Mucosa of gallbladder (tissue), 1 donor: ENCODE results near the gene USP2. TPM values are rescaled to one million over a fixed set of nuclear protein-coding genes. Genes with fewer than 3 reads are reported as not detected.

Source experiments
- DNase-seq: peaks from one replicate; pipeline ENCODE4 v3.0.0-alpha.2; 2020; ENCODE audit warnings: low spot score
- total RNA-seq: library from RNA; stranded (reverse); gene quantifications from one replicate; pipeline ENCODE4 v1.2.1, GENCODE V29; 2021
- donor health status: DM: no; HTN: no; CAD: no.

The USP2 gene
- total RNA-seq, 1 donor from 2014 or later: 7.3 TPM

DNA sequence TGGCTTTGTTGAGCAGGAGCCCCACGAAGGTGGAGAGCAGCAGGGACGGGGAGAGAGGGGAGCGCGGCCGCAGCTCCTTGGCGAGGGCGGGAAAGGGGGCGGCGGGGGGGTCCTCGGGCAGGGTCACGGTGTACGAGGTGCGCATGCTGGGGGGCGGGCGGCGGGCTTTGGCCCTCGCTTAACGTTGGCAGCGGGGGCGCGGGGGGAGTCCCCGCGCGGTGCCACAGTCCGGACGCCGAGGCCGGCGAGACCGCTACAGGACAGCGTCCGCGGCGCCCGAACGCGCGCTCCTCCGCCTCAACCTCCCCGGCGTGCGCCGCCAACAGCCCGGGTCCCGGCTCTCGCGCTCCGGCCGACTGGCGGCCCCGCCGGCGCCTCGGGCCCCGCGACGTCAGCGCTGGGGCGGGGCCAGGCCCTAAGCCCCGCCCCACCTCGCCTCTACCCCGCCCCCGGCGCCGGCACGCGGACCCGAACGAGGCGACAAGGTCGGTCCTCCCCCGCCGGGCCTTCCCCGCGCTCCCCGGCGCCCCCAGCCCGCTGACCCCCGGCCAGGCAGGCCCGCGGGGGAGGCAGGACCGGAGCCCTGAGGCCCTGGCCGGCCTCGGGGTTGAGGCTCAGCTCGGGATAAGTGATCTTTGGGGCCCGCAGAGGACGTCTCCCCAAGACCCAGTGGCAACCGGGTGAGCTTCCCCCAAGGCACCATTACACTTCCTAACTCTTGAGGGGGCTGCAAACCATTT lies 17.5 kb downstream of the USP2 start:
- peak; percentile 56 for DNase-seq

DNA sequence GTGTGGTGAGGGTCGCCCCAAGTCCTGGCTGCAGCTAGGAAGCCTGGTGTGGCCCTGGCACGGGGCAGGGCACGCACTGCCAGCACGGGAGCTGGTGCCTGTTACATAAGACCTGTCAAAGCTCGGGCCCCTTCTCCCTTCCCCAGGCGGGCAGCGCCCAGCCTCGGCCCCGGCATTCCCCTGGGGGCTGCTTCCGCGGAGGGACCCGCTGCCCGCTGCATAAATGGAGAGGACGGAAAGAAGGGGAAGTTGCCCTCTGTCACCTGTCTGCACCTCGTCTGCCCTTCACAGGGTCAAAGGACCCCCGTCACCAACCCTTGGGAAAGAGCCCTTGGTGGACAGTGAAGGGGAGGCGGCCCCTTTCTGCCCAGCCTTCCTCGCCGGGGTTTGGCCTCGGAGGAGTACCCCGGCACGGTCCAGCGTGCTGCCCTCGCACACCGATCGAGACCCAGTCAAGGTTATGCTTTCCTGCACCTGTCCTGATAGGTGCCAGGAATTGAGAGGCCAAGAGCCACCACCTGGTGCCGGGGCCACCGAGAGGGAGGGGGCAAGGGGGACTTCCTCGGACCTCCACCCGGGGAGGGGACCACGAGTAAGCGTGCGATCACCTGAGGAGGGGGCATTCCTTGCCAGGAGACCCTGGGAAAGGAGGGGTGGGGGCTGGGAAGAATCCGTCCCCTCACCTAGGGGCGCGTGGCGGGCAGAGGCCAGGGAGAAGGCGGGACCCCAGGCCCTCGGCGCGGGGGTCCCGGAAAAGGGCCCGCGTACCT lies 18.2 kb downstream of the USP2 start:
- DNase-seq: no peak

DNA sequence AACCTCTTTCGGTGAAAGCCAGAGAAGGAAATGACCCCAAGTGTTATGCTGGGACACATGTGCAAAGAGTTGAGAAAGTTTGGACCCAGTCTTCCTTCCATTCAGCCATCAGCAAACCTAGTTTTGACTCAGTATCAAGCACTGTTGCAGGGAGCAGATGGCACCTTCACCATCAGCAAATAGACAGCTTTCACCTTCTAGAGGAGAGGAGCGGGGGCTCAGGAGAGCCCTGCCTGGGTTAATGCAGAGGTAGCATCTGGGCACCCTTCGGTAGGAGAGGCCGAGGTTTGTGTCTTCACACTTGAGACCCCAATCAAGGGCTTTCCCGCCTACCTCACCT lies 18.8 kb downstream of the USP2 start:
- DNase-seq: no peak

DNA sequence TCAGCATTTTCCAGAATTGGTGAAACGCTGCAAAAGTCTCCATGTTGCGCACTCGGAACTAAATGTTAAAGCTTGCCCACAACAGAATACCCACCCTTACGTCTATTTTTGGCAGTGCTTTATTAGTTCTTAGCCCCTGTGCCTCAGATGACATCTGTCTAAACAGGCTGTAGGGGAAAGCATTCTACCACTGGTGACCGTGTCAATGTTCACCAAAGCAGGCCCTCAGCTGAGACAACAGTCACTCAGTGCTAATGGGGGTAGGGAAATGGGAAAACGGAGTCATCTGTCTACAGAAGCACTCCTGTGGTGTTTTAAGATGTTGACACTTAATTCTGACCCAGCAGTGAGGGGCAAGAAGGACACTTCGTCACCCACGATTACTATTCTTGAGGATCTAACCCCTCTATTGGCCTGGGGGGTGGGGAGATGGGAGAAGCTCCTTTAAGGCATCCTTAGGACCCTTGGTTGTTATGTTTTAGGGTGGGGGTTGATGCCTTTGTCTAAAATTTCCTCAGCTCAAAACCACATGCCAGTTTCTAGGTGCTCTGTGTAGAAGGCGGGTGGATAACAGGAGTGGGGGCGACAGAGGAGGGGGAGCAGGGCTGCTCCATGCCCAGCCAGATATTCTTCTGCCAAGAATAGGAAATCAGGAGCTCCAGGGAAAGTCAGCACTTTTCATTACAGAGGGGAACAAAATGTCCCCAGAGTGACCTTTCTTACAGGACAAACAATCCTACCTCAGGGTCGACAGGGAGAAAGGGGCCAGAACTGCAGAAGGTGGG lies 19.4 kb downstream of the USP2 start:
- DNase-seq: no peak

DNA sequence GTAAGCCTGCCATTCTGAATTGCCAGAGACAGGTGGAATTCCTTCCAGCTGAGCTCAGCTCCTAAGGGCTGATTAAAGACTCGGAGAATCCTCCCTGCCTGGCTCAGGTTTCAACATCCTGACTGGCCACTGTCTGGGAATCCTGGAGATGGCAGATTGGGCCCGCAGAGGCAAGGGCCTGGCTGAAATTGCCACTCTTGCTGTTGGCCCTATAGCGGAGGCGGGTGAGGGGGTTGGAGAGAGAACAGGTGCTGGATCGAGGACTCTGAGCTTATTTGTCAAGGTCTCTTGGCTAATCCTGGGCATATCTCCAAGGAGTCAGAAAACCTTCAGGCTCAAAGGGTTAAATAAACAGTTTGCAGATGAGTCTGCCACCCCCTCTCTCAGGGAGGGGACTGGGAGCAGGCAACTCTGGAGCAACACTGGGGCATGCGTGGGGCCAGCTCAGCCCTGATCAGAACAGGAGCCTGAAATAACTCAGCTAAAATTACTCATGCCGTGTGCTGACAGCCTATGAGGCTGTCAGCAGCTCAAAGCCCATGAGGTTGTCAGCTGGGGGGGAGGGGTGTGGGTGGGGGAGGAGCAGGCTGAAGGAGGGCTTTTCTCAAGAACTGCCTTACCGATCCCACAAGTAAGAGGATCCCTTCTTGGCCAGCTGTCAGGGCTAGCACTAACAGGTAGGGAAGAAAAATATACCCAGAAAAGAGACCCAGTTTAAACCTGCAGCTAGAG lies 20.3 kb downstream of the USP2 start:
- no peak for DNase-seq

DNA sequence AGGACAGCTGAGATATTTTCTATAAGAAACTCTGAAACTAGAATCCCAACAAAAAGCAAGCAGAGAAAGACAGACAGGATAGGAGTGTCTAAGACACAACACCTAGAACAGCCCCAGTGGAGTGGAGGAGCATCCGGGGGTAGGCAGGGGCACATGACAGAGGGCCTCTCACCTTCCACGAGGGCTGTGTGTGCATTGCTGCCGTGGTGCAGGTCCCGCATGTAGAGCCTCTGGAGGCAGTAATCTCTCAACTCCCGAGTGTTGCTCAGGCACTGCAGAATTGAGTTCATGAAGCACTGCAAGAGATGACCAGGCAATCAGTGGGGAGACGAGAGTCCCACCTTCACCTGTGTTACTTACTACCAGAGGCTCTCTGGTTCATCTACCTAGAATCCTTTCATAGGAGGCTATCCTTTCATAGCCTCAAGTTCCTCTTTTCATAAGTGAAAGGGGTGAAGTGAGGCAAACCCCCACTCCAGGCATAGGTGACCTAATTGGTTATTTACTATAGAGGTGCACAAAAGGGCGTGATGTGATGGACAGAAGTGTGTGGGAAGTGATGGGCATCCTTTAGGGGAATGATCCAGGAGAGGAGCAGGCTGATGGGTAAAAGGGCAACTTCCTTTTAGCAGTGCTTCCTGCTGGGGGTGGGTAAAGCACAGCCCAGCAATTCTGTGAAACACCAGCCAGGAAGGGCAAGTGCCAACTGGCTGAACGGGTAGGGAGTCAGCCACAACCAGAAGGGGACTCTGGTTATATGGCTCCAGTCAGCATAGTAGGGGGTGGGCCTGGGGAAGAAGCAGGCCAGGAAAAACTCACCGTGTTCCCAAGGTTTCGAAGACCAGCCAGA lies 21.9 kb downstream of the USP2 start:
- no peak for DNase-seq

DNA sequence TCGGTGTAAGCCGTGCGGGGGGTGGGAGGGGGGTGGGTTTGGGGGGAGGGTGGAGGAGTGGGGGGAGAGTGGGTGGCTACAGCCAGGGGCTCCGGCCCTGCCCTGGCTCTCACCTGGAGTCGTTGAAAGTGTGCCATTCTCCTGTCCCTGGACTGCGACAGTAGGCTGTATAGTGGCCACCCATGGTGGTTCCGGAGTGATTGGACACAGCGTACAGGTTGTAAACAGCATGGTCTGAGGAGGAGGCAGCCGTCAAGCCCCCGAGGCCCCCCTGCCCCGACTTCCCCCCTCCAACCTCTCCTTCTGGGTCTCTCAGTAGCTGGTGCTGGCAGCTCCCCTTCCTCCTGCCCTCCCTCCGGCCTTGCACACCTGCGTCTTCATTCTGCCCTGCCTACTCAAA lies 24.4 kb downstream of the USP2 start:
- no peak for DNase-seq

DNA sequence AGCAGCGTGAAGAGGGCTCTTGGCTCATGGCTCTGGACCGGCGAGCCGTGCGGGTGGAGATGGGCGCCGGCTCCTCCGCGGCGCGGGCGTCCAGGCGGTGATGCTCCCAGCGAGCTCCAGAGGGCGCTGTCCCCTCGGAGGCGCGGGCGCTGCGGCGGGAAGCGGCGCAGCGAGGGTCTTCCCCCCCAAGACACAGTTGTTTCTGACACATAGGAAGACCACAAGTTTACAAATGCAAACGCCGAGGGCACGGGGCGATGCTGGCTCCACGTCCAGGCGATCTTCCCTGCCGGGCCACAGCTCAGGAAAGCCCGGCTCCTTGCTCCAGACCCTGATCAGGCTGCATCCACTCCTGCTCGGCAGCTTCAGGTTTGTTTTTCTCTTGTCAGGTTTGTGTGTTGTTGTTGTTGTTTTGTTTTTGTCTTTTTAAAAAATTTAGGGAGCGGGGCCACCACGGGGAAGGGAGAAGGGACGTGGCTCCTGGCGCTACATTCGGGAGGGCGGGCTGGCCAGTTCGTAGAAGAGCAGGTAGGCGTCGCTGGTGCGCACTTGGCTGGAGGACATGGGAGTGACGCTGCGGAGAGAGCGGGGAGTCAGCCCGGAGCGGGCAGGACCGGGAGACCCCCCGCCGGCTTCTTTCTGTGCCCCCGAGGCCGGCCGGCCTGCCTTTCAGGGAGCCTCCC lies 25.0 kb downstream of the USP2 start:
- peak; percentile 85 for DNase-seq

DNA sequence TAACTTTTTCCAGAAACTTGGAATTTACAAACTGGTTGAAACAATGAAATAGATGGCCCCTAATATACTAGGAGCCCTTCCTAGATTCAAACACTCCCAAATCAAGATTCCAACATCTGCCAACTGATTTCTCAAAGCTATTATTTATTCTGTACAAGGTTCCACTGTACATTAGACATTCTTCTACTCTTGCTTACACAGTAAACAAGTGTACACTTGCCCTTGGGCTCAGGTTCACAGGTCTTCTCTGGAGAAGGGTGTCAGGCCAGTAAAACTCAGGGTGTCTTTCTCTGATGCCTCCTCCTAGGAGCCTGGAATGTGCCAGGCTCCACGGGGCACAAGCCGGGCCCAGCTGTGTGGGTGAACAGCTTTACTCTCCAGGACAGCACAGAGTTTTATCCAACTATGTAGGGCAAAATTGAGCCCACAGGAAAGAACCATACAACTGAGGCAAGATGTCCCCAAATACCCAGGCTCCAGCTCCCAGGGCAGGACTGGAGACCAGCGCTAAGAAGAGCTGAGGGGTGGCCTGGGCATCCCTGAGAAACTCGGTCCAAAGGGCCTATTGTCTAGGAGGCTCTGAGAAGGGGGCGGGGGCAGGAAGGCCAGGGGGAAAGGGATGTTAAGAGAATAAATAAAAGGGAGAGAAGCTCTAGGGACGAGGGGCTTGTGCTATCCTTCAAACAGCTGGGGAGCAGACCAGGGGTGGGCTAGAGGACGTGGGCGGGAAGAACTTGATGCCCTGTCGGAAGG lies 26.2 kb downstream of the USP2 start:
- DNase-seq: no peak

DNA sequence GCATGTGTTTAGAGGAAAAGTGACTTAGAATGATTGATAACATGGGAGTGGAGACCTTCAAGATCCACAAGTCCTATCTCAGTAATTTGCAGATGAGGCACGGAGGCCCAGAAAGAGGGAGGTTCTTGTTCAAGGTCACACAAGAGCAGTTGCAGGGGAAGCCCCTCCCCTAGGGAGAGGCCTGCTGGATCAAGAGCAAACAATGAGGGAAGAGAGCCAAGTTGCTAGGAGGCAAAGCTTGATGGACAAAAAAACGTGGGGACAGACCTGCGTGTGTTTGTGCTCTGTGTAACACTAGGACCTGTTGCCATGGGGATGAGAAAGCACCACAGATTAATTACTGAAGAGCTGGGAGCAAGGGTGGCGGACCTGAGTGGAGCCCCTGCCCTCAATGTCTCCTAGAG lies 28.6 kb downstream of the USP2 start:
- DNase-seq: peak; percentile 68

DNA sequence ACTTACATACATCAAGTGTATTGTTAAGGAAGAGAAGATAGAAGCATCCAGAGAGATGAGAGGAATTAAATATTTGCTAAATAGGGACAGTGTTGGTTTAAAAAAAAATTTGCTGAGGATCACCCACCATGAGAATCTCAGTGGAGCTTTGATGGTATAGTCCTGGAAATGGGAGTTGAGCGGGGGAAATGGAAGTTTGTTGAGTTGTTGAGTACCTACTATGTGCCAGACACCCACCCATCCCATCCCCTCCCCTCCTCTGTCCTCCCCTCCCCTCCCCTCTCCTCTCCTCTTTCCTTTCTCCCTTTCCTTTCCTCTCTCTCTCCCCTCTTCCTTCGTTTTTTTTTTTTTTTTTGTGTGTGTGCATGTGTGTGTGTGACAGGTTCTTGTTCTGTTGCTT lies 30.3 kb downstream of the USP2 start:
- DNase-seq: no peak

DNA sequence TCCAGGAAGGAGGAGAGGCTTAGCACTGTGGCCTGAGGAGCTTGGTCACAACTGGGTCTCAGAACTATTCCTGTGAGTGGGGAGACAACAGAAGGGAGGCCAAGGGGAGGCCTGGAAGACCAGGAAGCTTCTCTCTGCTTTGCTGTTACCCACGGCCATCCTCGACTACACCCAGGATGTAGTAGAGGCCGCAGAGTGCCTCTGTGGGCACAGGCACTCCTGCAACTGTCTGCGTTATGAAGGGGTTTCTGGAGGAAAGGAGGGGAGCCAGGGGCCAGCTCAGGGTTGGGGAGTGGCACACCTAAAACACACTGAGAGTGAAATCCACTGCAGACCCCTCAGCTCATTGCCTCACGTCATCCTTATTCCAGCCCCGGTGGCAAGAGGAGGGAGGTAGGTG lies 31.2 kb downstream of the USP2 start:
- DNase-seq: no peak

DNA sequence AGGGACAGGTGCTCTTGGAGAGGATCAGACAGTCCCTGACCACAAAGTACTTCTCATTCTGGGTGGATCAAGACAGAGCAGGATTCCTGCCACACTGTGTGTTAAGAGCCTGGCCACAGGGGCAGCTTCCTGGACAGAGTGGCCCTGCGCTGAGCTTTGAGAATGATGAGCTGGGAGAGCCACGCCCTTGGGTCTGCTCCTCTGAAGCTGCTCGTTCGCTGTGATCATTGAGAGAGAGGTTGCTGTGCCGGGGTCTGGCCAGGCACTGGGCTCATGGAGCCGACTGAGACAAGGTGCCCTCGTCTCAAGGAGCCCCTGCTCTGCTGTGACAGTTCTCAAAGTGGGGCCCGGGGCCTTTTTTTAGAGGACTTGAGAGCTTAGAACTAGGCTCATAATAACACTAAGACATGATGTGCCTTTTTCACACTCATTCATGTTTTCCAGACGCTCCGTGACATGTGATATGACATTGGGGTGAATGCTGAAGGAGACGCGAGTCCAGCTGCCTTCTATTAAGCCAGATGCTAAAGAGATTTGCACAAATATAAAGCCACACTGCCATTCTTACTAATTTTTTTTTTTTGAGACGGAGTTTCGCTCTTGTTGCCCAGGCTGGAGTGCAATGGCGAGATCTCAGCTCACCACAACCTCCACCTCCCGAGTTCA lies 33.4 kb downstream of the USP2 start:
- no peak for DNase-seq

DNA sequence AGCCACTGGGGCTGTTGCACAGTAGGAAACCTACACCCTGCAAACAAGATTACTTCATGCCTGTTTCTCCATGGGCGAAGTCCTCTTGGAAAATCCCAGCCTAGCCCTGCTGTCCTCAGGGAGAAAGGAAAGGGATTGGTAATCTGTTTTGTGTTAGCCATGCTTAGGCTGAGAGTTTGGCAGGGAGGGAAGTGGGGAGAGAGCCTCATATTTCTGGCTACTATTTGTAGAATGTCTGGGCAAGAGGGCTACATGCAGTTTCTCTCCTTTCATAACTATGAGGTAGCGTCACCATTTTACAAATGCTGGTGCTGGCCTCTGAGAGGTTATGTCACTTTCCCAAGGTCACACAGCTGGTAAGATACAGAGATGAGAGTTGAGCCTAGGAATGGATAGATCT lies 34.2 kb downstream of the USP2 start:
- DNase-seq: no peak

DNA sequence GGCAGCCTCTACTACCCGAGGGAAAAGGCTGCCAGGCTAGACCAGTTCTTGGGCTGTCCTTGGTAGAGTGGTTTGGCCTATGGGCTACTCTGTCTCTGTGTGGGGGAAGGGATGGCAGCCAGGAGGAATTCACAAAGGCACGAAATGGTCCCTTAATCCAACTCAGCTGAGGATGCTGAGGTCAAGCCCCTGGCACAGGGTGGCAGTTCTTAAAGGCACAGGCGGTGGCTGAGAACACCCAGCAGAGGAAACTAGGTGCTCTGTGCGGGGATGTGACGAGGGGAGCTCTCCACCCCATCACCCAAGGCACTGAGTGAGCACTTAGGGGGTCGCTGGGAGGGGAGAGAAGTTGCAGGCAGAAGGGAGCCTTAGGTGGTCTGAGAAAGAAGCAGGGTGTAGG lies 34.9 kb downstream of the USP2 start, which contains the start of gene MFRP:
TSS of gene MFRP (minus strand) at position 101 of the 400 bp plus-strand sequence. CDS start 192 bp downstream, outside the sequence.
- DNase-seq: no peak

DNA sequence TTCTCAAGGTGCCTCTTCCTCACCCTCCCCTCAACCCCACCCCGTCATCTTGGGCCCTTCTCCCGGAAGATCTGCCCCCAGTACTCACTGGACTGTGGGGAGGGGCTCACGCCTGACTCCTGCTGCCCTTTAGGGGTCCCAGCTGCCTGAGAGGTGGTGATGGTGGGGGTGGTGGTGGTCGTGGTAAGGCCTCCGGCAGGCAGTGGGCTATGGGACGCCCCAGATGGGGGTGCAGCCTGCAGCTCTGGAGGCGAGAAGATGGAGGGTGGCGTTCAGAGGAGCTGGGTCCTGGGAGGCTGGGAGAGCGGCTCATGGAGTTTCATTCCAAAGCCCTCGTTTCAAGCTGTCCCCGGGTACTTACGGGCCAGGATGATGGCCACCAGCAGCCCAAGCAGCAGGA lies 35.8 kb downstream of the USP2 start:
- DNase-seq: no peak

DNA sequence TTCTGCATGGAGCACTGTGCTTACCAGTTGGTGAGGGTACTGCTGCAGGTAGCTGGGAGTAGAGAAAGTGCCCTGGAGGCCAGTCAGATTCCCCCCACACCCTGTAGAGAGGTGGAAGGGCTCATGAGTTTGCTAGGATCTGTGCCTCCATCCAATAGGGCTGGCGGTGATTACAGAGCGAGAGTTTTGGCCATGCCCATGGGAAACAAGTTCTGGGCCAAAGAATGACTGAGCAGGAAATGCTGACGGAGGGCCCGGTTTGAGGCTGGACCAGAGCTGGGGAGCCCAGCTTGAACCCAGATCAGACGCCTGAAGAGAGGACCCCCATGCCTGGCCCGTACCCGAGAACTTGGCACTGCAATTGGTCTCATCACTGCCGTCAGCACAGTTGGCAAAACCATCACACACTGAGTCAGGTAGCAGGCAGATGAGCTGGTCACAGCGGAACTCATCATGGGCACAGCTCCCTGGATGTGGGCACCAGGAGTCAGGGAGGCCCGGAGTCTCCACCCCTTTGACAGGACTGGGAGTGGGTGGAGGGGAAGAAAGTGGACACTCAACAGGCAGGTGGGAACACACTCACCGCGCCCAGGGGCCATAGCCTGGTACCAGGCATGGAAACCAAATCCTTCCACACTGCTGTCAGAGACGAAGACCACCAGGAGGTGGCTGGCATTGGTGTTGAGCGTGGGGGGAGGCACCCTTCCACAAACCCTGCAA lies 37.0 kb downstream of the USP2 start:
- no peak for DNase-seq

DNA sequence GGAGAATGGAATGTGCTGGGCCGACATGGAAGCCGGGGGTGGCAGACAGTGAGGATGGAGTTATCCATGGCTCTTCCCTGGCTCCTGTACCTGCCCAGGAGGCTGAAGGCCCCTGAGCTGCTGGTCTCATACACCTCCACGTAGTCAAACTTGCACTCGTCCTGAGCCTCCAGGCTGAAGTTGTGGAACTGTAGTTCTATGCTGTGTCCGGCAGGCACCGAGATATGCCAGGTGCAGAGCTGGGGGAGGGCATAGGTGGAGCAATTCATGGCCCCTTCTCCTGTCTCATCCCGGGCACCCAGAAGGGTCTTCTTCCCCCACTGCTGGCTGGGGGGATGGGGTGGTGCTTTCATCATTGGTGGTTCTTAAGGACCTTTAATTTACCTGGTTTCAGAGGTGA lies 37.8 kb downstream of the USP2 start:
- DNase-seq: no peak
